ENCODE data around the gene BFAR.

DNA sequence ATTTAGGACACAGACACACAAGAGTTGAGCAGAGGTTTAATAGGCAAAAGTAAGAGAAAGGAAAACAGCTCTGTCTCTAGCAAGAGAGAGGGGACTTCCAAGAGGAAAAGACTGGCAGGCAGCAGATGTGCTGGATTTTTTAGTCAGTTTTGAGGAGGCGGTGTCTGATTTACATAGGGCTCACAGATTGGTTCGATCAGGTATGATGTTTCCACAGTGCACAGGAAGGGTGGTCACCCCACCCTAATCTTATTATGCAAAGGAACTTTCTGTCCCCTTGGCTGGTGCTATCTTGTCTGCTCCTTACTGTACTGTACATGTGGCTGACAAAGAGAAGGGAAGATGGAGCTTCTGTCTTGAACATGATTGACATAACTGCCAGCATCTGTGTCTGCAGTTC is 25.3 kb downstream of the BFAR start:
- TF ChIP-seq JUN (IDR thresholded peaks at IDR 0.05; ENCODE audit: borderline replicate concordance, insufficient read depth, insufficient read length, low read depth) (no peak), POLR2A (IDR thresholded peaks at IDR 0.05; ENCODE audit: low read depth, low read length) (no peak), EZH2 (IDR thresholded peaks at IDR 0.05; ENCODE audit: borderline replicate concordance, low read depth, low read length, severe bottlenecking) (no peak), POLR2AphosphoS5 (IDR thresholded peaks at IDR 0.05; ENCODE audit: insufficient read depth, low read depth, low read length) (no peak)
- TF ChIP-seq, protein P1, sequence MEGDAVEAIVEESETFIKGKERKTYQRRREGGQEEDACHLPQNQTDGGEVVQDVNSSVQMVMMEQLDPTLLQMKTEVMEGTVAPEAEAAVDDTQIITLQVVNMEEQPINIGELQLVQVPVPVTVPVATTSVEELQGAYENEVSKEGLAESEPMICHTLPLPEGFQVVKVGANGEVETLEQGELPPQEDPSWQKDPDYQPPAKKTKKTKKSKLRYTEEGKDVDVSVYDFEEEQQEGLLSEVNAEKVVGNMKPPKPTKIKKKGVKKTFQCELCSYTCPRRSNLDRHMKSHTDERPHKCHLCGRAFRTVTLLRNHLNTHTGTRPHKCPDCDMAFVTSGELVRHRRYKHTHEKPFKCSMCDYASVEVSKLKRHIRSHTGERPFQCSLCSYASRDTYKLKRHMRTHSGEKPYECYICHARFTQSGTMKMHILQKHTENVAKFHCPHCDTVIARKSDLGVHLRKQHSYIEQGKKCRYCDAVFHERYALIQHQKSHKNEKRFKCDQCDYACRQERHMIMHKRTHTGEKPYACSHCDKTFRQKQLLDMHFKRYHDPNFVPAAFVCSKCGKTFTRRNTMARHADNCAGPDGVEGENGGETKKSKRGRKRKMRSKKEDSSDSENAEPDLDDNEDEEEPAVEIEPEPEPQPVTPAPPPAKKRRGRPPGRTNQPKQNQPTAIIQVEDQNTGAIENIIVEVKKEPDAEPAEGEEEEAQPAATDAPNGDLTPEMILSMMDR (IDR thresholded peaks at IDR 0.05; ENCODE audit: extremely low read depth in 1 of 2, insufficient read depth in 1 of 2, low read depth in 1 of 2, low read length in 2 of 2) = no peak
- TF ChIP-seq, protein P2, sequence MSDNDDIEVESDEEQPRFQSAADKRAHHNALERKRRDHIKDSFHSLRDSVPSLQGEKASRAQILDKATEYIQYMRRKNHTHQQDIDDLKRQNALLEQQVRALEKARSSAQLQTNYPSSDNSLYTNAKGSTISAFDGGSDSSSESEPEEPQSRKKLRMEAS (IDR thresholded peaks at IDR 0.05; ENCODE audit: insufficient read depth, insufficient read length) = no peak
